Endothelial cell of umbilical vein (primary cell): ENCODE measurements around the gene GAN. TPM values are rescaled to one million over a fixed set of nuclear protein-coding genes. Genes with fewer than 3 reads are reported as not detected.
"Not testable (repeated sequence)": the region's sequence is repeated elsewhere in the genome, so short reads cannot be mapped to it uniquely, and the experiment has no call there.

Source experiments
- BruUV-seq: library from RNA; stranded (reverse); fragments of 400-500 nt; replicated peaks from 2 replicates; lab custom pipeline; 2021; lab: Mats Ljungman, UMichigan
- CTCF ChIA-PET: fragments of 300-600, 350-600 bp; sonication (Branson Sonifier 250); formaldehyde crosslinking; loops from one replicate; lab custom pipeline; 2021; ENCODE audit warnings: antibody characterized with exemption, inconsistent platforms; lab: Charles Lee
- POLR2A ChIA-PET: fragments of 300-600, 350-600 bp; sonication (Branson Sonifier 250); formaldehyde crosslinking; loops from one replicate; lab custom pipeline; 2021; ENCODE audit warnings: antibody characterized with exemption, inconsistent platforms; lab: Charles Lee
- DNase-seq: peaks from one replicate; pipeline ENCODE4 v3.0.0-alpha.2; 2011; ENCODE audit warnings: low read depth, low spot score
- FAIRE-seq: peaks from 2 replicates; lab custom pipeline; 2011; peaks lifted over from hg19 to GRCh38; lab: Jason Lieb, UNC
- H2AFZ ChIP-seq: 2 replicates; pipeline ENCODE4 v1.6.0; 2012; ENCODE audit warnings: low read depth, low read length, control low read depth, inconsistent platforms
- H3K27ac ChIP-seq: 2 replicates; pipeline ENCODE4 v1.5.1; 2011; ENCODE audit warnings: low read depth, mild to moderate bottlenecking, control low read depth, low read length, moderate library complexity; ENCODE audit not compliant: insufficient read depth
- H3K27me3 ChIP-seq, 2 experiments: 2 replicates each; pipeline versions ENCODE4 v1.6.0 to v1.6.1; 2011; ENCODE audit warnings: low read length in 2 of 2, mixed read lengths in 1 of 2; ENCODE audit not compliant: control insufficient read depth in 2 of 2, insufficient read depth in 2 of 2
- H3K36me3 ChIP-seq, 2 experiments: 2 replicates in 1 of 2; 3 replicates in 1 of 2; pipeline ENCODE4 v1.5.1; 2011; ENCODE audit warnings: low read length in 2 of 2, mild to moderate bottlenecking in 1 of 2, moderate library complexity in 1 of 2; ENCODE audit not compliant: control insufficient read depth in 2 of 2, insufficient read depth in 2 of 2; ENCODE audit errors: extremely low read depth in 1 of 2
- H3K4me1 ChIP-seq: 3 replicates; pipeline ENCODE4 v1.5.1; 2011; ENCODE audit warnings: mild to moderate bottlenecking, low read length; ENCODE audit not compliant: control insufficient read depth, insufficient read depth; ENCODE audit errors: extremely low read depth
- H3K4me2 ChIP-seq: 2 replicates; pipeline ENCODE4 v1.6.1; 2011; ENCODE audit warnings: low read length, control low read depth, mixed read lengths; ENCODE audit not compliant: insufficient read depth
- H3K4me3 ChIP-seq, 3 experiments: fragments of 200-600 bp in 1 of 3; sonication (generic), shearing (Covaris generic) in 1 of 3; replicated peaks in 1 of 3; 2 replicates each; pipeline ENCODE4 v1.5.1; 2011 to 2016; ENCODE audit warnings: control low read depth in 3 of 3, low read length in 3 of 3, mild to moderate bottlenecking in 2 of 3, inconsistent platforms in 1 of 3, low read depth in 1 of 3, moderate library complexity in 1 of 3; ENCODE audit not compliant: insufficient read depth in 1 of 3
- H3K79me2 ChIP-seq: 2 replicates; pipeline ENCODE4 v1.6.0; 2012; ENCODE audit warnings: low read length, inconsistent platforms; ENCODE audit not compliant: control insufficient read depth, insufficient read depth
- H3K9ac ChIP-seq: replicated peaks from 2 replicates; pipeline ENCODE3; 2011; ENCODE audit warnings: low read length, control low read depth; ENCODE audit not compliant: insufficient read depth; ENCODE audit errors: extremely low read depth
- H3K9me1 ChIP-seq: replicated peaks from 3 replicates; pipeline ENCODE4 v1.6.0; 2011; ENCODE audit warnings: mild to moderate bottlenecking, low read length; ENCODE audit not compliant: control insufficient read depth, insufficient read depth; ENCODE audit errors: extremely low read depth
- H3K9me3 ChIP-seq: replicated peaks from 2 replicates; pipeline ENCODE4 v1.5.1; 2012; ENCODE audit warnings: low read length, inconsistent platforms; ENCODE audit not compliant: control insufficient read depth, insufficient read depth
- H4K20me1 ChIP-seq: replicated peaks from 2 replicates; pipeline ENCODE3; 2011; ENCODE audit warnings: mild to moderate bottlenecking, low read length; ENCODE audit not compliant: control insufficient read depth, insufficient read depth; ENCODE audit errors: extremely low read depth
- EZH2 ChIP-seq: IDR thresholded peaks from 2 replicates; pipeline ENCODE4 v1.6.1; 2012; ENCODE audit warnings: borderline replicate concordance, low read depth, mild to moderate bottlenecking, moderate library complexity, low read length, inconsistent platforms; ENCODE audit not compliant: severe bottlenecking
- FOS ChIP-seq: IDR thresholded peaks from 2 replicates; pipeline ENCODE4 v1.6.1; 2011; ENCODE audit warnings: mild to moderate bottlenecking, low read length, moderate library complexity, borderline replicate concordance; ENCODE audit not compliant: insufficient read depth
- GATA2 ChIP-seq: IDR thresholded peaks from 2 replicates; pipeline ENCODE4 v1.7.0; 2011; ENCODE audit warnings: low read depth, mild to moderate bottlenecking, moderate library complexity, mixed read lengths, low read length; ENCODE audit not compliant: insufficient read length, insufficient read depth
- JUN ChIP-seq: IDR thresholded peaks from 2 replicates; pipeline ENCODE4 v1.6.1; 2011; ENCODE audit warnings: borderline replicate concordance, low read depth; ENCODE audit not compliant: insufficient read length, insufficient read depth
- MYC ChIP-seq: IDR thresholded peaks from one replicate; pipeline ENCODE4 v1.6.1; 2011; ENCODE audit warnings: mild to moderate bottlenecking, low read depth, low read length
- POLR2A ChIP-seq: IDR thresholded peaks from 2 replicates; pipeline ENCODE4 v1.6.1; 2012; ENCODE audit warnings: low read depth, mild to moderate bottlenecking, control low read depth, low read length
- POLR2AphosphoS5 ChIP-seq: IDR thresholded peaks from 2 replicates; pipeline ENCODE4 v1.6.1; 2012; ENCODE audit warnings: low read depth, mild to moderate bottlenecking, control low read depth, low read length, moderate library complexity; ENCODE audit not compliant: insufficient read depth
- dilution Hi-C: fragments of 300-500 bp; cut with MboI; formaldehyde crosslinking; loops from one replicate; pipeline ENCODE4 v1.15.0; 2019; ENCODE audit warnings: low sequenced_read_pairs; ENCODE audit not compliant: extremely low pct_ligation_motif_present
- intact Hi-C: fragments of 100-400 bp; cut with micrococcal nuclease; formaldehyde crosslinking; loops from one replicate; pipeline ENCODE4 v1.10.0; 2022
- polyA plus RNA-seq, 4 experiments: library from polyadenylated mRNA; depleted of rRNA in 3 of 4; stranded (reverse) in 3 of 4; unstranded in 1 of 4; fragments of >200 nt; gene quantifications; 2 replicates each; pipeline versions ENCODE4 v1.2.1 to v1.2.3, GENCODE V29; 2011 to 2012; ENCODE audit warnings: missing spikeins in 1 of 4
- total RNA-seq: library from RNA; stranded (reverse); gene quantifications from 2 replicates; pipeline ENCODE4 v1.2.3, GENCODE V29; 2021
- TF ChIP-seq, protein P1 (sequence below), 2 donors: IDR thresholded peaks; 1 replicate in 1 of 2; 2 replicates in 1 of 2; pipeline ENCODE4 v1.5.1; 2011; ENCODE audit warnings: low read length in 2 of 2, mild to moderate bottlenecking in 2 of 2, moderate library complexity in 2 of 2, control low read depth in 1 of 2, inconsistent platforms in 1 of 2, low read depth in 1 of 2; ENCODE audit not compliant: insufficient read depth in 1 of 2; ENCODE audit errors: extremely low read depth in 1 of 2
- TF ChIP-seq, protein P2 (sequence below): IDR thresholded peaks from 2 replicates; pipeline ENCODE4 v1.6.1; 2011; ENCODE audit not compliant: insufficient read depth, insufficient read length

The GAN gene
- total and polyA plus RNA-seq, 2 donors (not counting 3 experiments of a cell fraction or from before 2014, with no cell fraction given), result 1.8 to 11.1 TPM

GRCh38 chr16:81337097-81337496 lies 22.3 kb downstream of the GAN start:
- POLR2A ChIA-PET, result no interaction called here
- no peak overlapping the region for H3K9ac ChIP-seq
- no peak overlapping the region for H2AFZ ChIP-seq
- no peaks in the 10 kb centered on the region for H3K27me3 ChIP-seq
- no peak overlapping the region for H3K4me3 ChIP-seq
- intact Hi-C loops (no loop called here), dilution Hi-C loops (no loop called here)
- no peak for TF ChIP-seq JUN
- TF ChIP-seq MYC, result no peak
- no peak for TF ChIP-seq POLR2AphosphoS5
- no peak for TF ChIP-seq POLR2A
- no peak for TF ChIP-seq EZH2
- no peak for TF ChIP-seq GATA2
- TF ChIP-seq, protein P1, sequence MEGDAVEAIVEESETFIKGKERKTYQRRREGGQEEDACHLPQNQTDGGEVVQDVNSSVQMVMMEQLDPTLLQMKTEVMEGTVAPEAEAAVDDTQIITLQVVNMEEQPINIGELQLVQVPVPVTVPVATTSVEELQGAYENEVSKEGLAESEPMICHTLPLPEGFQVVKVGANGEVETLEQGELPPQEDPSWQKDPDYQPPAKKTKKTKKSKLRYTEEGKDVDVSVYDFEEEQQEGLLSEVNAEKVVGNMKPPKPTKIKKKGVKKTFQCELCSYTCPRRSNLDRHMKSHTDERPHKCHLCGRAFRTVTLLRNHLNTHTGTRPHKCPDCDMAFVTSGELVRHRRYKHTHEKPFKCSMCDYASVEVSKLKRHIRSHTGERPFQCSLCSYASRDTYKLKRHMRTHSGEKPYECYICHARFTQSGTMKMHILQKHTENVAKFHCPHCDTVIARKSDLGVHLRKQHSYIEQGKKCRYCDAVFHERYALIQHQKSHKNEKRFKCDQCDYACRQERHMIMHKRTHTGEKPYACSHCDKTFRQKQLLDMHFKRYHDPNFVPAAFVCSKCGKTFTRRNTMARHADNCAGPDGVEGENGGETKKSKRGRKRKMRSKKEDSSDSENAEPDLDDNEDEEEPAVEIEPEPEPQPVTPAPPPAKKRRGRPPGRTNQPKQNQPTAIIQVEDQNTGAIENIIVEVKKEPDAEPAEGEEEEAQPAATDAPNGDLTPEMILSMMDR (IDR thresholded peaks at IDR 0.05; ENCODE audit: extremely low read depth in 1 of 2, insufficient read depth in 1 of 2, low read depth in 1 of 2, low read length in 2 of 2), result no peak
- no peak for TF ChIP-seq FOS
- TF ChIP-seq, protein P2, sequence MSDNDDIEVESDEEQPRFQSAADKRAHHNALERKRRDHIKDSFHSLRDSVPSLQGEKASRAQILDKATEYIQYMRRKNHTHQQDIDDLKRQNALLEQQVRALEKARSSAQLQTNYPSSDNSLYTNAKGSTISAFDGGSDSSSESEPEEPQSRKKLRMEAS, result no peak
- H3K9me1 ChIP-seq, result no peaks in the 10 kb centered on the region
- peaks cover 7% of the 10 kb centered on the region for H3K79me2 ChIP-seq
- H3K4me2 ChIP-seq, result no peak overlapping the region
- H4K20me1 ChIP-seq, result no peaks in the 10 kb centered on the region
- H3K36me3 ChIP-seq, result no peaks in the 10 kb centered on the region
- no peak overlapping the region for H3K27ac ChIP-seq
- peaks cover 4% of the 10 kb centered on the region for H3K4me1 ChIP-seq
- H3K9me3 ChIP-seq, result no peaks in the 10 kb centered on the region
- CTCF ChIA-PET, result no interaction called here
- BruUV-seq, result no TSS peak
- no peak for DNase-seq
- FAIRE-seq, result no peak

GRCh38 chr16:81345172-81345571 lies 30.4 kb downstream of the GAN start:
- dilution Hi-C loops, H3K79me2 ChIP-seq, H3K36me3 ChIP-seq, BruUV-seq, H3K27ac ChIP-seq, POLR2A ChIA-PET, H3K9me1 ChIP-seq, intact Hi-C loops, H4K20me1 ChIP-seq, H3K4me3 ChIP-seq, H3K27me3 ChIP-seq, DNase-seq, CTCF ChIA-PET, H3K9ac ChIP-seq, FAIRE-seq, H2AFZ ChIP-seq, H3K4me1 ChIP-seq, H3K4me2 ChIP-seq: not testable (repeated sequence)
- peaks cover 10% of the 10 kb centered on the region for H3K9me3 ChIP-seq
